Measurements from ENCODE around the gene RUNX2.

The RUNX2 gene

DNA sequence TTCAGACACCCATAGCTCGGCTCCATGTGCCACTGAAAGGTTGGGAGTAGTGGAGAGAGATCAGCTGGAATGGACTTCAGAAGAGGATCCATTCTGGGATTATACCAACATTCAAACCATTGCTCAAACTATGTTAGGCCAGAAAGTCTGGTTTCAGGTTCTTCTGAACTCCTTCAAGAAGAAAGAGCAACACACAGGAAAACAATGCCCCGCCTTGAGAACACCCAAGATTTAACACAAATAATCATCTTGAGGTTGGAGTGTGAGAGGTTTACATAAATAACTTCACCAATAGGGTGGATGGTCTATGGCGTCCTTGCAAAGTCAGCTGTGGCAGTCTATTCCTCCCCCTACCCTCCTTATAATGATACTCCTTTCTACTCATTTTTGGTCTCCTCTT, 261.2 kb downstream of the RUNX2 start:
- Histone ChIP-seq H3F3A (ENCODE audit: insufficient read depth, low read length) (no peaks in the 10 kb centered on the region), H2AFZ (ENCODE audit: low read length) (no peak overlapping the region), H3K4me1 (ENCODE audit: insufficient read depth, low read length, severe bottlenecking) (no peaks in the 10 kb centered on the region), H3K4me2 (ENCODE audit: low read length) (no peak overlapping the region), H3K9me2 (ENCODE audit: low read depth, low read length) (no peaks in the 10 kb centered on the region), H4K20me1 (ENCODE audit: insufficient read depth, low read length) (no peaks in the 10 kb centered on the region), H3K27ac (ENCODE audit: low read depth, low read length, poor library complexity, severe bottlenecking) (no peak overlapping the region), H3K9ac (ENCODE audit: low read length) (no peak overlapping the region), H3K79me2 (ENCODE audit: insufficient read depth, low read length) (no peaks in the 10 kb centered on the region), H3K4me3 (ENCODE audit: low read depth, low read length, poor library complexity, severe bottlenecking) (no peak overlapping the region), H3K36me3 (ENCODE audit: insufficient read depth, low read length) (no peaks in the 10 kb centered on the region), H3K27me3 (ENCODE audit: insufficient read depth, low read length) (0 out of 2 replicates have a peak, but pooled peaks cover 3% of the 10 kb centered on the region), H3K9me3 (ENCODE audit: low read length) (no peaks in the 10 kb centered on the region)
- TF ChIP-seq EZH2 (IDR thresholded peaks at IDR 0.05; ENCODE audit: borderline replicate concordance, low read length), result no peak
- TF ChIP-seq, protein P1, sequence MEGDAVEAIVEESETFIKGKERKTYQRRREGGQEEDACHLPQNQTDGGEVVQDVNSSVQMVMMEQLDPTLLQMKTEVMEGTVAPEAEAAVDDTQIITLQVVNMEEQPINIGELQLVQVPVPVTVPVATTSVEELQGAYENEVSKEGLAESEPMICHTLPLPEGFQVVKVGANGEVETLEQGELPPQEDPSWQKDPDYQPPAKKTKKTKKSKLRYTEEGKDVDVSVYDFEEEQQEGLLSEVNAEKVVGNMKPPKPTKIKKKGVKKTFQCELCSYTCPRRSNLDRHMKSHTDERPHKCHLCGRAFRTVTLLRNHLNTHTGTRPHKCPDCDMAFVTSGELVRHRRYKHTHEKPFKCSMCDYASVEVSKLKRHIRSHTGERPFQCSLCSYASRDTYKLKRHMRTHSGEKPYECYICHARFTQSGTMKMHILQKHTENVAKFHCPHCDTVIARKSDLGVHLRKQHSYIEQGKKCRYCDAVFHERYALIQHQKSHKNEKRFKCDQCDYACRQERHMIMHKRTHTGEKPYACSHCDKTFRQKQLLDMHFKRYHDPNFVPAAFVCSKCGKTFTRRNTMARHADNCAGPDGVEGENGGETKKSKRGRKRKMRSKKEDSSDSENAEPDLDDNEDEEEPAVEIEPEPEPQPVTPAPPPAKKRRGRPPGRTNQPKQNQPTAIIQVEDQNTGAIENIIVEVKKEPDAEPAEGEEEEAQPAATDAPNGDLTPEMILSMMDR (IDR thresholded peaks at IDR 0.05; ENCODE audit: low read length), result no peak

DNA sequence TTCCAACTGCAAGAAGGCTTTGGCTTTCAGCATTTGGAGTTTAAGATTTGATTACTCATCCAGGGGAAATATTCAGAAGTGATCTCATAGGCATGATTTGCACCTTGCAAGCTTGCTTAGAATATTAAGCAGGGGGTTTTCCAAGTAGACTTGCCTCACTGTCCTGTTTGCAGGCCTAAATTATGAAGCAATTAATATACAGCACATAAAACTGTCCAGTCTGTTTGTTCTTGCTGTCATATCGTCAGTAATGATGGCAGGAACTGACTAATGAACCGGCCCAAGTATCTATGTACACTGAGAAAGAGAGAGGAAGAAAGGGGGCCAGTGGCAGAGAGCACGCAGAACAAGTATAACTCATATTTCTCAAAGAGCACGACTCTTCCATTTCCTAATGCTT, 262.1 kb downstream of the RUNX2 start:
- no peaks in the 10 kb centered on the region for H3K4me1 ChIP-seq (ENCODE audit: insufficient read depth, low read length, severe bottlenecking)
- no peaks in the 10 kb centered on the region for H3K36me3 ChIP-seq (ENCODE audit: insufficient read depth, low read length)
- no peak overlapping the region for H3K9ac ChIP-seq (ENCODE audit: low read length)
- no peaks in the 10 kb centered on the region for H4K20me1 ChIP-seq (ENCODE audit: insufficient read depth, low read length)
- H3K4me2 ChIP-seq (ENCODE audit: low read length), result no peak overlapping the region
- H2AFZ ChIP-seq (ENCODE audit: low read length), result no peak overlapping the region
- H3K27me3 ChIP-seq (ENCODE audit: insufficient read depth, low read length), result 0 out of 2 replicates have a peak, but pooled peaks cover 3% of the 10 kb centered on the region
- no peaks in the 10 kb centered on the region for H3F3A ChIP-seq (ENCODE audit: insufficient read depth, low read length)
- TF ChIP-seq, protein P1 (IDR thresholded peaks at IDR 0.05; ENCODE audit: low read length), result no peak
- TF ChIP-seq EZH2 (IDR thresholded peaks at IDR 0.05; ENCODE audit: borderline replicate concordance, low read length), result no peak
- no peaks in the 10 kb centered on the region for H3K9me2 ChIP-seq (ENCODE audit: low read depth, low read length)
- no peaks in the 10 kb centered on the region for H3K79me2 ChIP-seq (ENCODE audit: insufficient read depth, low read length)
- H3K9me3 ChIP-seq (ENCODE audit: low read length), result no peaks in the 10 kb centered on the region
- no peak overlapping the region for H3K27ac ChIP-seq (ENCODE audit: low read depth, low read length, poor library complexity, severe bottlenecking)
- no peak overlapping the region for H3K4me3 ChIP-seq (ENCODE audit: low read depth, low read length, poor library complexity, severe bottlenecking)

DNA sequence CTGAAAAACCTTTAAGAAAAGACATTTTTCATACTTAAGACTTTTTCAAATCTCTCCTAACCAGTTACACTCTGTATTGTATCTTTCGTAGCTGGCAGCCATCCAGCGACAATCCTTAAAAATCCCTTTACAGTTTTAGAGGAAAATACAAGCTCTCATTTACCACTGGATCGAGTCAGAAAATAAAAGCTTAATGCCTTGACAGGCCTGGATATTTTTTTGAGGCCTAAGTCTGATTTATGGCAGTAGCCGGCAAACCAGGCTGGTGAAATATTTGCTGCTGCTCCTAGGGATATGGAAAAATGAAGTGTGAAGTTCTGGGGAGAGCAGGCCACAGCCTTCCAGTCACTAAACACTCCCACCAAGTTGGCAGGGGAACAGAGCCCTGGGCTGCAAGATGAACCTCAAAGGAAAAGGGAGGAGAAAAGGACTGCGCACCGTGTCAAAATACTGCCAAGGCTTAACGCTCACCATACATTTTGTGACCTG, 262.6 kb downstream of the RUNX2 start:
- no peaks in the 10 kb centered on the region for H3K79me2 ChIP-seq (ENCODE audit: insufficient read depth, low read length)
- H3K27me3 ChIP-seq (ENCODE audit: insufficient read depth, low read length), result 0 out of 2 replicates have a peak, but pooled peaks cover 3% of the 10 kb centered on the region
- H3K36me3 ChIP-seq (ENCODE audit: insufficient read depth, low read length), result no peaks in the 10 kb centered on the region
- H3K27ac ChIP-seq (ENCODE audit: low read depth, low read length, poor library complexity, severe bottlenecking), result no peak overlapping the region
- no peak overlapping the region for H2AFZ ChIP-seq (ENCODE audit: low read length)
- H3F3A ChIP-seq (ENCODE audit: insufficient read depth, low read length), result no peaks in the 10 kb centered on the region
- TF ChIP-seq, protein P1 (IDR thresholded peaks at IDR 0.05; ENCODE audit: low read length), result no peak
- no peak for TF ChIP-seq EZH2 (IDR thresholded peaks at IDR 0.05; ENCODE audit: borderline replicate concordance, low read length)
- no peaks in the 10 kb centered on the region for H3K4me1 ChIP-seq (ENCODE audit: insufficient read depth, low read length, severe bottlenecking)
- H3K9me2 ChIP-seq (ENCODE audit: low read depth, low read length), result no peaks in the 10 kb centered on the region
- no peak overlapping the region for H3K4me2 ChIP-seq (ENCODE audit: low read length)
- H3K9ac ChIP-seq (ENCODE audit: low read length), result no peak overlapping the region
- H3K9me3 ChIP-seq (ENCODE audit: low read length), result no peaks in the 10 kb centered on the region
- no peaks in the 10 kb centered on the region for H4K20me1 ChIP-seq (ENCODE audit: insufficient read depth, low read length)
- H3K4me3 ChIP-seq (ENCODE audit: low read depth, low read length, poor library complexity, severe bottlenecking), result no peak overlapping the region

Data from OCI-LY1 (cell line).